GM12878 (cell line): ENCODE results near the gene MSI2.

Source experiments
- CEBPB ChIP-seq, 2 experiments: fragments of 150-350 bp in 1 of 2; IDR thresholded peaks; 2 replicates each; pipeline ENCODE4 v1.6.1; 2012 to 2014; ENCODE audit warnings: low read depth in 2 of 2, low read length in 2 of 2, borderline replicate concordance in 1 of 2, inconsistent platforms in 1 of 2
- FOXK2 ChIP-seq: fragments of 450-650 bp; IDR thresholded peaks from 2 replicates; pipeline ENCODE4 v1.6.1; 2017; ENCODE audit warnings: mild to moderate bottlenecking, moderate library complexity
- RAD21 ChIP-seq: IDR thresholded peaks from 2 replicates; pipeline ENCODE4 v1.6.1; 2011; ENCODE audit warnings: mild to moderate bottlenecking, low read depth, low read length, moderate library complexity; ENCODE audit not compliant: insufficient read depth
- SUPT20H ChIP-seq: IDR thresholded peaks from 2 replicates; pipeline ENCODE4 v1.6.1; 2011; ENCODE audit warnings: low read depth, mild to moderate bottlenecking, low read length, moderate library complexity, borderline replicate concordance; ENCODE audit not compliant: control insufficient read depth
- TF ChIP-seq, protein P1 (sequence below): fragments of 450-650 bp; IDR thresholded peaks from 2 replicates; pipeline ENCODE4 v1.6.1; 2016; ENCODE audit warnings: mild to moderate bottlenecking

DNA sequence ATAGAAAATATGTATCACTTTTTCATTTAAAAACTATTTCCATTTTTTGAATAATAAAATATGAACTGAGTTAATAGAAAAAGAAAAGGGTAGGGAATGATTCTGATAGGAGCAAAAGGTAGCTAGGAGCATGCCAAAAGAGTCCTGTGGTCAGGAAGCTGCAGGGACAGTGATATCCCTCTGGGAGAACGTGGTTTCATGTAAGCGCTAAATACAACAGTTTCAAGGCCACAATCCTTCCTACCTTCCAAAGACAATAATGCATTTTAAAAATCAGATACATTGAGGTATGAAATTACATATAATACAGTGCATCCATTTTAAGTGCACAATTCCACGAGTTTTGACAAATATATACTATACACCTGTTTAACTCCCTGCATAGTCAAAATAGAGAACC, 432.9 kb downstream of the MSI2 start:
- TF ChIP-seq SUPT20H (no peak), FOXK2 (no peak), CEBPB (IDR thresholded peaks at IDR 0.05; ENCODE audit: borderline replicate concordance in 1 of 2, low read depth in 2 of 2, low read length in 2 of 2) (no peak), RAD21 (no peak)
- TF ChIP-seq, protein P1, sequence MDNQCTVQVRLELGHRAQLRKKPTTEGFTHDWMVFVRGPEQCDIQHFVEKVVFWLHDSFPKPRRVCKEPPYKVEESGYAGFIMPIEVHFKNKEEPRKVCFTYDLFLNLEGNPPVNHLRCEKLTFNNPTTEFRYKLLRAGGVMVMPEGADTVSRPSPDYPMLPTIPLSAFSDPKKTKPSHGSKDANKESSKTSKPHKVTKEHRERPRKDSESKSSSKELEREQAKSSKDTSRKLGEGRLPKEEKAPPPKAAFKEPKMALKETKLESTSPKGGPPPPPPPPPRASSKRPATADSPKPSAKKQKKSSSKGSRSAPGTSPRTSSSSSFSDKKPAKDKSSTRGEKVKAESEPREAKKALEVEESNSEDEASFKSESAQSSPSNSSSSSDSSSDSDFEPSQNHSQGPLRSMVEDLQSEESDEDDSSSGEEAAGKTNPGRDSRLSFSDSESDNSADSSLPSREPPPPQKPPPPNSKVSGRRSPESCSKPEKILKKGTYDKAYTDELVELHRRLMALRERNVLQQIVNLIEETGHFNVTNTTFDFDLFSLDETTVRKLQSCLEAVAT: no peak
